Measurements from ENCODE around the gene CRX.

- no peak for TF ChIP-seq EZH2 (IDR thresholded peaks at IDR 0.05; ENCODE audit: insufficient read depth, poor library complexity, severe bottlenecking)
- TF ChIP-seq EZH2phosphoT487 (IDR thresholded peaks at IDR 0.05; ENCODE audit: insufficient read depth, low read depth) = no peak
Measured at GRCh38 chr19:47781590-47782262, 40.0 kb upstream of the CRX start.

Measured in GM23248 (cell line).